ENCODE results near the gene NOTO. TPM values are rescaled to one million over a fixed set of nuclear protein-coding genes. Genes with fewer than 3 reads are reported as not detected.
A peak's percentile ranks its signal among the peaks of the same experiment; 100 is the strongest.

NOTO gene
- total RNA-seq, 1 experiment from 2014 or later = 0.41 TPM

- Histone ChIP-seq H3K27ac (ENCODE audit: low read depth, low read length, poor library complexity, severe bottlenecking) (peak overlapping the region; percentile 48), H3K4me3 (ENCODE audit: low read depth, low read length, poor library complexity, severe bottlenecking) (no peak overlapping the region), H3K9me3 (ENCODE audit: low read depth, low read length, poor library complexity, severe bottlenecking) (no peaks in the 10 kb centered on the region), H3K36me3 (ENCODE audit: insufficient read depth, low read length, poor library complexity, severe bottlenecking) (peaks cover 65% of the 10 kb centered on the region), H3K27me3 (replicated peaks; ENCODE audit: insufficient read depth, low read depth, low read length, poor library complexity) (no peaks in the 10 kb centered on the region), H3K4me1 (ENCODE audit: insufficient read depth, low read length, poor library complexity, severe bottlenecking) (peaks cover 12% of the 10 kb centered on the region)
- DNase-seq (ENCODE audit: low spot score) = no peak
- BruUV-seq (replicated peaks) = no TSS peak
- intact Hi-C loops (cut with micrococcal nuclease; ENCODE audit: unreplicated experiment) = no loop called here
- CTCF ChIA-PET = no interaction called here
- TF ChIP-seq EZH2 (IDR thresholded peaks at IDR 0.05; ENCODE audit: borderline replicate concordance, low read depth, low read length, poor library complexity, severe bottlenecking) (no peak), CTCF (conservative IDR thresholded peaks at IDR 0.05; ENCODE audit: low read depth, low read length) (no peak)
- POLR2A ChIA-PET (ENCODE audit: low non-redundant PET) = no interaction called here
Measured at GRCh38 chr2:73238976-73239375, 36.6 kb downstream of the NOTO start.

- POLR2A ChIA-PET (ENCODE audit: low non-redundant PET) = no interaction called here
- H3K36me3 ChIP-seq (ENCODE audit: insufficient read depth, low read length, poor library complexity, severe bottlenecking) = peaks cover 73% of the 10 kb centered on the region
- no peak for DNase-seq (ENCODE audit: low spot score)
Measured at GRCh38 chr2:73239776-73240175, 37.4 kb downstream of the NOTO start.

DNA sequence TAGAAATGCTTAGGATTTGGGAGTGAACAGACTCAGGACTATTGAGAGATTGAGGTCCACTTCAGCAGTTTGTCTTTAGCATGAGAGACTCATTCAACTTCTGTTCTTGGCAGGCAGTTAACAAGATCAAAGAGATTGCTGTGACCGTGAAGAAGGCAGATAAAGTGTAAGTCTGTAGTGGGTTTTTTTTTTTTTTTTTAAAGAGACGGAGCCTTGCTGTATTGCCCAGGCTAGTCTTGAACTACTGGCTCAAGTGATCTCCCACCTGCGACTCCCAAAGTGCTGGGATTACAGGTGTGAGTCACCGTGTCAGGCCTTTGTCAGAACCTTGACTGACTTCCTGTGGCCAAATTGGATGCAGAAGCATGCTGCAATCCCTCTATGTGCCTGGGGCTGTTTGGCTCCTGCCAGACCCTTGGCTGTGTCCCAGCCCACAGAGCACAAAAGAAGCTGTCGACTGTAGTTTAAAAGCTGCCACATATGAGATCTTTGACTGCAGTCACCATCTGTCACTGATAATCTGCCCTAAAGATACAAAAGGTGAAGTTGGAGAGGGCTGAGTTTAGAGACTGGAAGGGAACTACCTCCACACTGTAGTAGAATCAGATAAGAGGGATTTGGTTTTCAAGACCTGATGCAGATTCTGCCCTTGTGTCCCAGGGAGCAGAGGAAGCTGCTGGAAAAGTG is 41.7 kb downstream of the NOTO start:
- ChIA-PET CTCF (interaction anchor here (0.6 to 1.0 kb wide), 2 partner anchors 32 to 47 kb away, joined by 3 read pairs; no protein-coding TSS in a partner anchor), POLR2A (ENCODE audit: low non-redundant PET) (no interaction called here)
- H3K27ac ChIP-seq (ENCODE audit: low read depth, low read length, poor library complexity, severe bottlenecking) = no peak overlapping the region
- TF ChIP-seq EZH2 (IDR thresholded peaks at IDR 0.05; ENCODE audit: borderline replicate concordance, low read depth, low read length, poor library complexity, severe bottlenecking) (no peak), CTCF (conservative IDR thresholded peaks at IDR 0.05; ENCODE audit: low read depth, low read length) (no peak)
- H3K4me3 ChIP-seq (ENCODE audit: low read depth, low read length, poor library complexity, severe bottlenecking) = no peak overlapping the region
- H3K27me3 ChIP-seq (replicated peaks; ENCODE audit: insufficient read depth, low read depth, low read length, poor library complexity) = no peaks in the 10 kb centered on the region
- no peaks in the 10 kb centered on the region for H3K4me1 ChIP-seq (ENCODE audit: insufficient read depth, low read length, poor library complexity, severe bottlenecking)
- no TSS peak for BruUV-seq (replicated peaks)
- DNase-seq (ENCODE audit: low spot score) = peak; percentile 21
- intact Hi-C loops (cut with micrococcal nuclease; ENCODE audit: unreplicated experiment) = no loop called here
- H3K9me3 ChIP-seq (ENCODE audit: low read depth, low read length, poor library complexity, severe bottlenecking) = no peaks in the 10 kb centered on the region
- H3K36me3 ChIP-seq (ENCODE audit: insufficient read depth, low read length, poor library complexity, severe bottlenecking) = peaks cover 96% of the 10 kb centered on the region

More at GRCh38 chr2:73239776-73240175, 37.4 kb downstream of the NOTO start:
- Histone ChIP-seq H3K27ac (ENCODE audit: low read depth, low read length, poor library complexity, severe bottlenecking) (no peak overlapping the region), H3K4me1 (ENCODE audit: insufficient read depth, low read length, poor library complexity, severe bottlenecking) (peaks cover 12% of the 10 kb centered on the region), H3K27me3 (replicated peaks; ENCODE audit: insufficient read depth, low read depth, low read length, poor library complexity) (no peaks in the 10 kb centered on the region), H3K4me3 (ENCODE audit: low read depth, low read length, poor library complexity, severe bottlenecking) (no peak overlapping the region), H3K9me3 (ENCODE audit: low read depth, low read length, poor library complexity, severe bottlenecking) (no peaks in the 10 kb centered on the region)
- CTCF ChIA-PET = no interaction called here
- TF ChIP-seq CTCF (conservative IDR thresholded peaks at IDR 0.05; ENCODE audit: low read depth, low read length) = no peak
- TF ChIP-seq EZH2 (IDR thresholded peaks at IDR 0.05; ENCODE audit: borderline replicate concordance, low read depth, low read length, poor library complexity, severe bottlenecking) = no peak
- intact Hi-C loops (cut with micrococcal nuclease; ENCODE audit: unreplicated experiment) = no loop called here
- no TSS peak for BruUV-seq (replicated peaks)
